BE2C (cell line): Measurements from ENCODE around the gene ROBO1.

Experiments
- DNase-seq: peaks from one replicate; pipeline ENCODE4 v3.0.0-alpha.2; 2020
- H3K27me3 ChIP-seq: fragments of 250-450 bp; sonication (Bioruptor Pico); 2 replicates; pipeline ENCODE4 v1.5.1; 2020; ENCODE audit warnings: mild to moderate bottlenecking
- H3K36me3 ChIP-seq: fragments of 250-450 bp; sonication (Bioruptor Pico); 2 replicates; pipeline ENCODE4 v1.5.1; 2020; ENCODE audit warnings: mild to moderate bottlenecking
- H3K4me1 ChIP-seq: fragments of 250-450 bp; sonication (Bioruptor Pico); 2 replicates; pipeline ENCODE4 v1.5.1; 2020
- H3K4me3 ChIP-seq: 2 replicates; pipeline ENCODE4 v1.5.1; 2011; ENCODE audit warnings: low read depth, low read length
- H3K9me3 ChIP-seq: fragments of 250-450 bp; sonication (Bioruptor Pico); 2 replicates; pipeline ENCODE4 v1.5.1; 2020
- TF ChIP-seq, protein P1 (sequence below): IDR thresholded peaks from 2 replicates; pipeline ENCODE4 v1.5.1; 2012; ENCODE audit warnings: mild to moderate bottlenecking, low read depth, low read length

The ROBO1 gene

DNA sequence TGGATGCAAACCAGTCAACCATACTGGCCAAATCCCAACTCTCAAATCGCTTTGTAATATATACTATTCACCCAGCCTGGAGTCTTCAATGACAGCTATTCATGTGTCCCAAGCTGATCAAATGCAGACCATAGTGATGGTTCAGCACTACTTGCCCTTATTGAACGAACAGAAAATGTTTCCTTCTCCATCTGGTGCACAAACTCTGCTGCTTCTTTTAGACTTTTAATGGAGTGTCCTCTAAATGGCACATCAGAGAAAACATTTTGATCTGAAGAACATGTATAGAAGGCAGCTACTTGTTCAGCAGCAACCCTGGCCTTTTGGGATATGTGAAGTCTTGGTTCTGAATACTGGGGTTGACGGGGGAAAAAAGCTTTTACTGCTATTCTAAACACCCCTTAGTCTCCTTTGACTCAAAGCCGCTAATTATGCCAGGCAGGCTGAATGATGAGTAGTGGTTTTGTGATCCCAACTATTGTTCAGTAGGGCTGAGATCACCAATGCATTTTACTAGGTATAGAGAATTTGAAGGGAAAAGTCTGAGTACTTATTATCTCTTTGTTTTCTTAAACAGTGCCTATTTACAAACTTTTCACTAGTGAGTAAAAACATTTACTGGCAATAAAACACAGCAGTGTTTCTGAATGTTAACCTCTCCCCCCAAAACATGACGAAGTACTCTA, 781.2 kb downstream of the ROBO1 start:
- TF ChIP-seq, protein P1, sequence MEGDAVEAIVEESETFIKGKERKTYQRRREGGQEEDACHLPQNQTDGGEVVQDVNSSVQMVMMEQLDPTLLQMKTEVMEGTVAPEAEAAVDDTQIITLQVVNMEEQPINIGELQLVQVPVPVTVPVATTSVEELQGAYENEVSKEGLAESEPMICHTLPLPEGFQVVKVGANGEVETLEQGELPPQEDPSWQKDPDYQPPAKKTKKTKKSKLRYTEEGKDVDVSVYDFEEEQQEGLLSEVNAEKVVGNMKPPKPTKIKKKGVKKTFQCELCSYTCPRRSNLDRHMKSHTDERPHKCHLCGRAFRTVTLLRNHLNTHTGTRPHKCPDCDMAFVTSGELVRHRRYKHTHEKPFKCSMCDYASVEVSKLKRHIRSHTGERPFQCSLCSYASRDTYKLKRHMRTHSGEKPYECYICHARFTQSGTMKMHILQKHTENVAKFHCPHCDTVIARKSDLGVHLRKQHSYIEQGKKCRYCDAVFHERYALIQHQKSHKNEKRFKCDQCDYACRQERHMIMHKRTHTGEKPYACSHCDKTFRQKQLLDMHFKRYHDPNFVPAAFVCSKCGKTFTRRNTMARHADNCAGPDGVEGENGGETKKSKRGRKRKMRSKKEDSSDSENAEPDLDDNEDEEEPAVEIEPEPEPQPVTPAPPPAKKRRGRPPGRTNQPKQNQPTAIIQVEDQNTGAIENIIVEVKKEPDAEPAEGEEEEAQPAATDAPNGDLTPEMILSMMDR: no peak
- no peaks in the 10 kb centered on the region for H3K36me3 ChIP-seq

DNA sequence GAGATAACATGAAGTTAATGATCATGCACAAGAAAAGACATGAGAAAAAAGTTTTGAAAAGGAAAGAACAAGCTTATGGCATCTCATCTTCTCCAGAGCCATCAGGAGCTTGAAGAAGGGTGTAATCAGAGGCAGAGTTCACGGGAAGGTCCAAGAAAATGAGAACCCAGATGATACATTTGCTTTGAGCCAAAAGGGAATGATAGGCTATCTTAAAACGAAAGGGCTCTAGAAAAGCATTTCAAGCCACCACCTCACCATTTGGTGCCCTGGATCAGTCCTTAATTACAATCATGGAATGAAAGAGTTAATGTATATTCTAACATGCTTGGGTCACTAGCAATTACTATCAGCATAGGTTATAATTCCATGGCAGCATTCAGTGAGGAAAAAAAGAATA, 781.8 kb downstream of the ROBO1 start:
- TF ChIP-seq, protein P1: no peak
- H3K27me3 ChIP-seq: no peaks in the 10 kb centered on the region

More for the DNA sequence above, 781.2 kb downstream of the ROBO1 start:
- Histone ChIP-seq H3K4me3 (no peak overlapping the region), H3K4me1 (no peaks in the 10 kb centered on the region), H3K9me3 (no peaks in the 10 kb centered on the region), H3K27me3 (no peaks in the 10 kb centered on the region)
- DNase-seq: no peak

DNA sequence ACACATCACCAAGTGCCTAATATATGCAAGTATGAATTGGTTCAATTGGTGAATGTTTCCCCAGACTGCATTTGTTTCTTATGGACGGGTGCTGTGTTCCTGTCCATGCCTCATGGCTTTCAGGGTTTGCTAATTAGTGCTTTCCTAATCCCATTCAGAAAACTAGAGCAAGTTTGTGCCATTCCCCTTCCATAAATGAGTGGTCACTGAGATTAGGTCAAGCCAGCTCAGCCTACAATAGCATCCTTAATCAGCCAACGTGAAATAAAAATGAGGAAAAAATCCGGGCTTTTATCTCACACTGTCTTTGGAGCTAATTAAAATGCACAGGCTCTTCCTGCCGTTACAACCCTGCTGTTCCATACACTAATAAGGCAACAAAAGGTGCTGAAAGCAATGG, 788.8 kb downstream of the ROBO1 start:
- H3K9me3 ChIP-seq: no peaks in the 10 kb centered on the region
- no peaks in the 10 kb centered on the region for H3K36me3 ChIP-seq
- H3K27me3 ChIP-seq: no peaks in the 10 kb centered on the region
- no peak for DNase-seq
- H3K4me3 ChIP-seq: no peak overlapping the region
- H3K4me1 ChIP-seq: peaks cover 31% of the 10 kb centered on the region
- TF ChIP-seq, protein P1: no peak

More for the DNA sequence above, 781.8 kb downstream of the ROBO1 start:
- H3K4me1 ChIP-seq: no peaks in the 10 kb centered on the region
- no peak overlapping the region for H3K4me3 ChIP-seq
- no peaks in the 10 kb centered on the region for H3K36me3 ChIP-seq
- H3K9me3 ChIP-seq: no peaks in the 10 kb centered on the region
- no peak for DNase-seq

DNA sequence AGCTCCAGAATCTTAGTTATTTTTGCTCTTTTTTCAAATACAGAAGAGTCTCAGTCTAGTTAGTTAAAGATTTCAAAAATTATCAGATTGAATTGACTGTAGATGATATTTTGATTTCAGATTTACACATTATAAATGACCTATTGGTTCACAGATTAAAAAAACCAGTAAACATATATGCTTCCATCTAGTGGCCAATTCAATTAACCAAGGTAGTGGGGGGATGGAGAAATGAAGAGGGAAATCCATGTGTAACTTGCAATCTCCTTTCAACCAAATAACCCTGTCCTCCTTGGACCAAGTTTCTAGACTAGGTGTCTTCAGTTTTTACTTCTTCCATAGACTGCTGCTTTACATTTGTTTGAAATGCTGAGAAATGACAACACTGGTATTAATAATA, 789.8 kb downstream of the ROBO1 start:
- Histone ChIP-seq H3K9me3 (no peaks in the 10 kb centered on the region), H3K4me3 (no peak overlapping the region), H3K4me1 (peaks cover 32% of the 10 kb centered on the region), H3K36me3 (no peaks in the 10 kb centered on the region), H3K27me3 (no peaks in the 10 kb centered on the region)
- DNase-seq: no peak
- TF ChIP-seq, protein P1: peak; percentile 60

DNA sequence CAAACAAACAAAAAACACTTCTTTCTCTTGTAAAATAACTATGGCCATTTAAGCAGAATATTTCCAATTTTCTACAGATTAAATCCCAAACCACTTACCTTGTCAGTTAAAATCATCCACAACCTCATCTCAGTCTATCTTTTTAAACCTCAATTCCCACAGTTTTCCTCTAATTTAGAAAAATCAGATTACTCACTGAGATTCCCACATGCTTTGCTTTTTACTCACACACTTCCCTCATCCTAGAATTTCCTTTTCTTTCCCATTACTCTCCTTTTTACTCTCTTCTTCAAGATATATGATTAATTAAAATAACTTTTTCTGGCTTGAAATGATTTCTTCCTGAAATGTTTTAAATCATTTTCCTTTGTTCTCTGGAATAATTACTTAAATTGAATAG, 790.7 kb downstream of the ROBO1 start:
- Histone ChIP-seq H3K27me3 (no peaks in the 10 kb centered on the region), H3K4me1 (peaks cover 41% of the 10 kb centered on the region), H3K36me3 (no peaks in the 10 kb centered on the region), H3K9me3 (no peaks in the 10 kb centered on the region), H3K4me3 (no peak overlapping the region)
- no peak for DNase-seq
- TF ChIP-seq, protein P1: no peak

DNA sequence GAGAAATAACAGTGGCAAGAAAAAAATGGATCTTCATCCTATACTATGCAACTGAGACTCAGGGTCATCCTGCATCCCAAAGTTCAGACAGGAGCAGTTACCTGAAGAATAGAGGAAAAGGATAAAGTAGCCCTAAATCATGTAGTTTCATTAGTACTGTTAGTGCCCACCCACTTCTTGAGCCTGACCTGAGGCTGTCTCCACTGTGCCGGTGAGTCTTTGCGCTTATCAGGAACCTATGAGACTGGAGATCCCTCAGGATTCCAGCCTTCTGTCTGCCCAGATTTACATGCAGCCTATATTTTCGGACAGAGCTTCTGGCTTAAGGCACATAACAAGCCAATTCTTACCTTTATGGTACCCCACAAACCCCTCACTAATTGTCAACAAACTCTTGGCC, 791.6 kb downstream of the ROBO1 start:
- no peaks in the 10 kb centered on the region for H3K9me3 ChIP-seq
- no peaks in the 10 kb centered on the region for H3K36me3 ChIP-seq
- TF ChIP-seq, protein P1: no peak
- peaks cover 41% of the 10 kb centered on the region for H3K4me1 ChIP-seq
- H3K27me3 ChIP-seq: no peaks in the 10 kb centered on the region
- no peak overlapping the region for H3K4me3 ChIP-seq
- DNase-seq: no peak
